ENCODE data around the gene GAGE12E.
"Not testable (repeated sequence)": the region's sequence is repeated elsewhere in the genome, so short reads cannot be mapped to it uniquely, and the experiment has no call there.

GAGE12E gene

GRCh38 chrX:49550989-49551388 is at the start of gene GAGE12E:
Gene GAGE12E, plus strand, starts transcription at chrX:49551289. Its CDS starts 1,155 bp downstream, at chrX:49552444.
- DNase-seq (ENCODE audit: low read depth); H3K4me3 ChIP-seq (ENCODE audit: low read depth, low read length): not testable (repeated sequence)

- not testable (repeated sequence) for H3K4me3 ChIP-seq (ENCODE audit: low read depth, low read length); DNase-seq (ENCODE audit: low read depth)
Measured at GRCh38 chrX:49531877-49532276, 19.2 kb upstream of the GAGE12E start, which contains the start of gene GAGE12C. Gene GAGE12C, plus strand, starts transcription at chrX:49532177. Its CDS starts 1,155 bp downstream, at chrX:49533332.

- not testable (repeated sequence) for DNase-seq (ENCODE audit: low read depth); H3K4me3 ChIP-seq (ENCODE audit: low read depth, low read length)
Measured at GRCh38 chrX:49541433-49541832, 9.7 kb upstream of the GAGE12E start, which contains the start of gene GAGE12D. Gene GAGE12D, plus strand, starts transcription at chrX:49541733. Its CDS starts 1,155 bp downstream, at chrX:49542888.

- H3K4me3 ChIP-seq (ENCODE audit: low read depth, low read length); DNase-seq (ENCODE audit: low read depth): not testable (repeated sequence)
Measured at GRCh38 chrX:49560542-49560941, 9.5 kb downstream of the GAGE12E start, which contains the start of gene GAGE12F. Gene GAGE12F, plus strand, starts transcription at chrX:49560842. Its CDS starts 1,155 bp downstream, at chrX:49561997.

GRCh38 chrX:49568728-49569127 is 17.6 kb downstream of the GAGE12E start:
- DNase-seq (ENCODE audit: low read depth); H3K4me3 ChIP-seq (ENCODE audit: low read depth, low read length): not testable (repeated sequence)

- DNase-seq (ENCODE audit: low read depth); H3K4me3 ChIP-seq (ENCODE audit: low read depth, low read length): not testable (repeated sequence)
Measured at GRCh38 chrX:49569152-49569551, 18.1 kb downstream of the GAGE12E start.

GRCh38 chrX:49570100-49570499 is 19.0 kb downstream of the GAGE12E start, which contains the start of gene GAGE12G:
Gene GAGE12G, plus strand, starts transcription at chrX:49570400. Its CDS starts 1,155 bp downstream, at chrX:49571555.
- not testable (repeated sequence) for DNase-seq (ENCODE audit: low read depth)

GRCh38 chrX:49579649-49580048 is 28.6 kb downstream of the GAGE12E start, which contains the start of gene GAGE12H:
Gene GAGE12H, plus strand, starts transcription at chrX:49579949. Its CDS starts 1,155 bp downstream, at chrX:49581104.
- H3K4me3 ChIP-seq (ENCODE audit: low read depth, low read length); DNase-seq (ENCODE audit: low read depth): not testable (repeated sequence)

More at GRCh38 chrX:49570100-49570499, 19.0 kb downstream of the GAGE12E start, which contains the start of gene GAGE12G:
- H3K4me3 ChIP-seq (ENCODE audit: low read depth, low read length): not testable (repeated sequence)

GRCh38 chrX:49589196-49589595 is 38.1 kb downstream of the GAGE12E start, which contains the start of gene GAGE2A:
Gene GAGE2A, plus strand, starts transcription at chrX:49589496. Its CDS starts 1,155 bp downstream, at chrX:49590651.
- H3K4me3 ChIP-seq (ENCODE audit: low read depth, low read length); DNase-seq (ENCODE audit: low read depth): not testable (repeated sequence)

GRCh38 chrX:49589769-49590478 is 38.8 kb downstream of the GAGE12E start:
- H3K4me3 ChIP-seq (ENCODE audit: low read depth, low read length); DNase-seq (ENCODE audit: low read depth): not testable (repeated sequence)

GRCh38 chrX:49590488-49590887 is 39.4 kb downstream of the GAGE12E start:
- H3K4me3 ChIP-seq (ENCODE audit: low read depth, low read length); DNase-seq (ENCODE audit: low read depth): not testable (repeated sequence)

- H3K4me3 ChIP-seq (ENCODE audit: low read depth, low read length); DNase-seq (ENCODE audit: low read depth): not testable (repeated sequence)
Measured at GRCh38 chrX:49598720-49599119, 47.6 kb downstream of the GAGE12E start, which contains the start of gene GAGE1. Gene GAGE1, plus strand, starts transcription at chrX:49599020. Its CDS starts 1,155 bp downstream, at chrX:49600175.
